Endometrial microvascular endothelial cells (primary cell): ENCODE data around the gene IFNGR1. TPM values are rescaled to one million over a fixed set of nuclear protein-coding genes. Genes with fewer than 3 reads are reported as not detected.
"Not testable (repeated sequence)": the region's sequence is repeated elsewhere in the genome, so short reads cannot be mapped to it uniquely, and the experiment has no call there.

Source experiments
- in situ Hi-C: cut with HindIII; loops from 2 replicates; pipeline ENCODE4 v1.10.0; 2017; ENCODE audit warnings: low sequenced_read_pairs, low pct_unique_long_range_greater_than_20kb; ENCODE audit errors: inconsistent ontology term
- total RNA-seq: library from RNA; depleted of rRNA; stranded (reverse); fragments of >200 nt; gene quantifications from one replicate; pipeline ENCODE4 v1.2.3, GENCODE V29; 2015; ENCODE audit errors: inconsistent ontology term

The IFNGR1 gene
- total RNA-seq, 1 donor from 2014 or later, result 75.1 TPM

DNA sequence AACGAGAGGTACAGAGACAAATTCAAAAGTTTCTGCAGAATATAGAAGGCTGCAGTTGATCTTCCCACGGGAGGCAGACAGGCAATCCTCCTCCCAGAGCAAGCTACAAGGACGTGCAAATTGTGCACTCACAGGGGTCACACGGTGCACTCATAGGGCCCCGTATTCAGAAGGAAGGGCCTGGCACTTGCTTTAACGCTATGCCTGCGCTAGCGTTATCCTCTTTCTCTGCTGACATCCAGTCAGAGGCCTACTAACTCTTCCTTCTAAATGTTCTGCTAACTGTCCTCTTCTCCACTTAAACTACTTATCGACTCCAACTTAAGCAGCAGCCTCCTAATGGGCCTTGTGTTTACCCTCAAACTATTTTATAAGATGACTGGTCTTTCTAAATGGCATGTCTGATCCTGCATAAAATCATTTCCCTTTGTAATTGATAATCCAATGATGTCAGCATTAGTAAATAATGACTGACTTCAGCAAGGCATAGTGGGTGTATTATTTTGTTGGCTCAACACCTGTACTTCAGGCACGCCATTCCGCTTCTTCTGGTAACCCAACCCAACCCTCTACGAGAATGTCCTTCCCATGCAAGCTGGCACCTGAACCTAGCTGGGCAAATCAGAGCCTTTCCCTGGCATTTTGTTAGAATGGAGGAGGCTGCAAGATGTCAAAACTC, 2.2 kb downstream of the IFNGR1 start:
- in situ Hi-C loops, result no loop called here

DNA sequence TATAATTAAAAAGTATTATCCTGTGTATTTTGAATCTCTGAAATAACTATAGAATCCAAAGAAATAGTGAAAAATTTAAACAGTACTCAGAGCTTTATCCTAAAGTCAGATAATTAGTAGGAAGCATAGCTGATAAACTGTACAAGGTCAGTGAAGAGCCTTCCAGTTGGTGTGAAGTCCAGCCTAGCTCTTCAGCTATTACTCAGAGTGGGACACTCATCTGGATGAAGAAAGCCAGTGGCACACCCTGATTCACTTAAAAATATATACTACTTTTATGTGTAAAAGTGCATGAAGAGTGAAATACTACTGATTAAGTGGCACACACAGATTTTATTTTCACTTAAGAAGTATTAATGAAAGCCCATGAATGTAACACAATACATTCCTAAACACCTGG, 3.1 kb downstream of the IFNGR1 start:
- in situ Hi-C loops, result no loop called here

- in situ Hi-C loops, result not testable (repeated sequence)
These were observed 3.6 kb downstream of the IFNGR1 start for GRCh38 chr6:137215630-137216029.

GRCh38 chr6:137214931-137215330, 4.3 kb downstream of the IFNGR1 start:
- in situ Hi-C loops, result no loop called here

GRCh38 chr6:137213813-137214212, 5.4 kb downstream of the IFNGR1 start:
- in situ Hi-C loops, result no loop called here

DNA sequence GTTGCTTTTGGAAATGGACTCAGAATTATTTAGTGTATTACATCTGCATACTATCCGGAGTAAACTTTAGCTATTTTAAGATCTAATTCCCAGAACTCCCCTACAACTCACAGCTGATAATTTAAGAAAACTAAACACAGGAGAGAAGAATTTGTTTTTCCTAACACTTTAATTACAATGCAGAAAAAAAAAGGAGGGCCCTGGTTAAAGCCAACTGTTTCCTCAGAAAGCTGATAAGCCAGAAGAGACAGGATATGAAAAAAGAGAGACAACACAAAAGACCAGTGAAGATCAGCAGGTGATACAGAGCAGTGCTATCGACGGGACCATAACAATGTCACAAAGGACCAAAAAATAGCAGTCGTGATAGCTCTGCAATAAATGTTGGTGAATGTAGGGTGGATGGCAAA, 5.8 kb downstream of the IFNGR1 start:
- in situ Hi-C loops, result no loop called here

DNA sequence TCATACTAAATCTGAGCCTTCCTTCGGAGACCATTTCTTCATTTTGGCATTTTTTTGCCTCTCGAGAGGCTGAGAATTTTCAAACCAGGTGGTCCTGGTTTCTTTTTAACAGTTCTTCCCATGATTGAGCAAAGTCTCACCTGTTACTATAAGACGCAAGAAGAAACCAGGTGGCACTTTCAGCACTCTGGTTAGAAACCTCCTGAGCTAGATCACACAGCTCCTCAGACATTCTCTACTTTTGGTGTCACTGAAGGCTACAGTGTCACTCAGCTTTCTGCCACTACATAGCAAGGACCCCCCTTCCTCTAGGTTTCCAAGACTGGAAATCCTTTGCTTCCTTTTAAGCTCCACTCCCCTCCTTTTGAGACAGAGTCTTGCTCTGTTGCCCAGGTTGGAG, 7.3 kb downstream of the IFNGR1 start:
- in situ Hi-C loops, result no loop called here

- in situ Hi-C loops, result no loop called here
These were observed 8.3 kb downstream of the IFNGR1 start for GRCh38 chr6:137210903-137211302.

DNA sequence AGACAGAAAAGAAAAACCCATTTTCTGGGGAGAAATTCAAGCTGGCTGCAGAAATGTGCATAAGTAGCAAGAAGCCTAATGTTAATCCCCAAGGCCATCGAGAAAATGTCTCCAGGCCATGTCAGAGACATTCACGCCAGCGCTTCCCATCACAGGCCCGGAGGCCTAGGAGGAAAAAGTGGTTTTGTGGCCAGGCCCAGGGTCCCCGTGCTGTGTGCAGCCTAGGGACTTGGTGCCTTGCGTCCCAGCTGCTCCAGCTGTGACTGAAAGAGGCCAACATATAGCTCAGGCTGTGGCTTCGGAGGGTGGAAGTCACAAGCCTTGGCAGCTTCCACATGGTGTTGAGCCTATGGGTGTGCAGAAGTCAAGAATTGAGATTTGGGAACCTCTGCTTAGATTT, 10.9 kb downstream of the IFNGR1 start:
- in situ Hi-C loops, result no loop called here

- in situ Hi-C loops, result not testable (repeated sequence)
These were observed 11.7 kb downstream of the IFNGR1 start for GRCh38 chr6:137207457-137207856.

DNA sequence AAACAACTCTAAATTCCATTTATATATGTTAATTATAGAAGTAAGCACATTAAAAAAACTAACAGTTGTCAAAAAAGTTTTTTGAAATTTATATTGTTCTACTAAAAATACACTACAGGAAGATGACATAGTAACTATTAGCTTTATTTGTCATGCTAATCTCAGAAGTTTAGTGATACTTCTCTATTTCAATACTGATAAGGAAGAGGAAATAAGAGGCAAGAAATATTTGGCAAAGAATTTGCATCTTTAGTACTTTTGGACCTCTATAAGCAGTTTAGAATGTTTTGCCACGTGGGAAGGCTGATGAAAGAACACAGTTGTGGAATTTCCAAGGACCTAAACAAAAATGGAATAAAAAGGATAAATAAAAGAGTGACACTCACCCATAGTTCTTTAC, 12.6 kb downstream of the IFNGR1 start:
- in situ Hi-C loops, result no loop called here

DNA sequence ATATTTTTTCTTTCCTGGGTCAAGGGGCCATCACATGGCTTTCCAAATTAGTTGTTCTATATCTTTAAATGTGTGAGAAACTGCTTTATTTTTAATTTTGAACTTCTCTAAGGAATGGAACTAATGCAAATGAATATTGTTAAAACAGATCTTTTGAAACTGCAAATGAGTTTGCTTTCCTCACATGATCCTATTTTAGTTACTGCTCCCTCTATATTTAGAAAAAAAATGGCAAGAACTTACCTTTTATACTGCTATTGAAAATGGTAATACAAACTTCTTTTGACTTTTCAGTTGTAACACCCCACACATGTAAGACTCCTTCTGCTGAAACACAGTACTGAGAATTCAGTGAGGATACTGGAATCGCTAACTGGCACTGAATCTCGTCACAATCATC, 15.9 kb downstream of the IFNGR1 start:
- in situ Hi-C loops, result no loop called here

DNA sequence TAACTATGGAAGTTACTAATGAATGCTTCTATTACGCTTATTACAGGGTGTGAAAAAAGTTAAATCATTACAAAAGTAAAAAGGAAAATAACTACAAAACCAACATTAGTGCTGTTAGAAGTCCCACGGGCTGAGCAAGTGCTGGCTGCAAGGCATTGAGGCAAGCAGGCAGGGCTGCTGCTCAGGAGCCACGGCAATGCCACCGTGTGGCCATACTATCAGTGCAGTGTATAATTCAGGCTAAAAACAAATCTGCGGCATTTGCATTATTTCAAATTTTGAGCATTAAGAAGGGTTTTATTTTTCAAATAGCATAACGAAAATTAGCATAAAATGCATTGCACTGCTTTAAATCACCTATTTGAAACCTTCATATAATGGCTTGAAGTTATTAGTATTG, 17.1 kb downstream of the IFNGR1 start:
- in situ Hi-C loops, result no loop called here

- in situ Hi-C loops, result no loop called here
These were observed 18.2 kb downstream of the IFNGR1 start for GRCh38 chr6:137201006-137201405.

GRCh38 chr6:137200288-137200687, 18.9 kb downstream of the IFNGR1 start:
- in situ Hi-C loops, result no loop called here

DNA sequence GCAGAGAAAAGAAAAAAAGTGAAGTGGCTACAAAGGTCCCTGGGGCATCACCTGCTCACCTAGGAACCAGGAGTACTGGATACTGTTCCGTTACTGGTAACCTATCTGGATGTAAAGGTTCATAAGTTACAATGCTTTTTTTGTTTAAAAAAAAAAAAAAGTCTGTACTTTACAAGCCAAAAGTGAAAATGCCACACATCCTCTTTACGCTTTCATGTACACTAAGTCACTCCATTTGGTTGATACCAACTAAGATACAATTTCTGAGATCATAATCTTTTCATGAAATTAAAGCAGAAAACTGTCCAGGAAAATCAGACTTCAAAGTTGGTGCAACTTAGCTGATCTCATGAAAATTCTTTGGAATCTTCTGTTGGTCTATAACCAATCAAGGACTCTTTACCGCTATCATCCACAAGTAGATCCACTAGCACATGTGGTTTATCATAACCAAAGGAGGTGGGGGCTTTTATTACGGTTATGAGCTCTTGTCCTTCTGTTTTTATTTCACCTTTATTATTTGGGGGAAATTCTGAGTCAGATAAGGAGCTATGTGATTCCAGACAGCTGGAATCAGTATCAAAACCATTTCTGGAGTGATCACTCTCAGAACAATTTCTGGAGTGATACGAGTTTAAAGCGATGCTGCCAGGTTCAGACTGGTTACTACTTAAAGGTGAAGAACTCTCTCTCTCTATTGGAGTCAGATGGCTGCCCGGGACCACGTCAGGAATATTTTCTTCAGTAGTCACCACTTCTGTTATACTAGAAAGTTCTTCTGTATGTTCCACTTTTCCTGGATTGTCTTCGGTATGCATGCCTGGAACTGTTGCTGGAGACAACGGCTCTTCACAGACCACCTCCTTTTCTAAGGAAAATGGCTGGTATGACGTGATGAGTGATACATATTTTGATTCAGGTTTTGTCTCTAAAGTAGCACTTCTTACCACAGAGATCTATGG, 21.2 kb downstream of the IFNGR1 start:
- in situ Hi-C loops, result no loop called here

DNA sequence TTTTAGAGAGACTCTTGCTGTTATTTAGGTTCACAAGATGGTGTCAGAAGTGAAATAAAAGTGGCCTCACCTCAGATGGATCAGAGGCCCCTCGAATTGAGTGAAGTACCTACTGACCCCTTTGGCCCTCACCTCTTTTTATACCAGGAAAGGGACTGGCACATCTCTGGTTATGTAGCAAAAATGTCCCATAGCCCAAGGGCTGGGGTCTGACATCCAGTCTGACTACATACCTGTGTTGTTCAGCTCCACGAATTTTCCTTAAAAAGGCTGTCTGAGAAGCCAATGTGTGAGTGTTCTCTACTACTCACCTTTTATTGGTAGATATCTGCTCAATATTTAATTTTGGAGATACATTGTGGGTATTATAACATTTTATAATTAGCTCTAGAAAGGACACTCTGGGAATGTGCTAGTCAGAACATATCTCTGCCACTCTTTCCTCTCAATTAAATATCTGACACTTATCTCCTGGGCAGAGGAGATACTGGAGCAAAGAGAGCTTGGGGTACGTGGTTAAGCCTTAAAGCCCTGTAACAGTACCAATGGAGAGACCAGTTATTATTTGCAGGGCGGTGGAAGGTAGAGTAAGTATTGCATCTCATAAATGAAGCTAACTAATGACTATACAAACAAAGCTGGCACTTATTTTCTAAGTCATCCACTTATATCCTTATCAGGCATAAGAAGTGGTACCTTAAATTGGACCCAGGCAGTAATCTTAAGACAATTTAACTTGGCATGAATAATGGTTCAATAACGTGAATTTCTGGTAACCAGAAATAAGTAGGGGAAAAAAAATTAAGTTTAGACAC, 25.7 kb downstream of the IFNGR1 start:
- in situ Hi-C loops, result no loop called here

GRCh38 chr6:137192821-137193220, 26.4 kb downstream of the IFNGR1 start:
- in situ Hi-C loops, result no loop called here

DNA sequence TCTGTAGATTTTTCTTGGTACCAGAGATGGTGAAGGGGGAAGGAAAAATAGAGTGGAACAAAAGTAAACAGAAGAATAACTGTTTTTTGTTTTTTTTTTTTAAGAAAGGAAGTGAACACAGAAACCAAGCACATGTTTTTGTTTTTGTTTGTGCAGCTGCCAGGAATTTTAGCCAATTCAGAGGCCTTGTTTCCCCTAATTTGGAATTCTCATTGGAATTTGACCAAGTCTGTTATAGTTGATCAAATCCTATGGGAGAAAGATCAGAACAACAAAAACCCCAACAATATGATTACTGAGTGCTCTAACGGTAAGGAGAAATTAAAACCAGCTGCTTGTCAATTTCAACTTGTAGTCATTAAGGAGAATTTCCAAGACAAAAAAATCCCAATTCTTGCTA, 27.5 kb downstream of the IFNGR1 start:
- in situ Hi-C loops, result no loop called here
